ENCODE data around the gene CAMTA1.

Gene CAMTA1

GRCh38 chr1:7566417-7567375, 781.4 kb downstream of the CAMTA1 start:
- Mint-ChIP-seq H3K27ac (no peak overlapping the region), H3K4me1 (ENCODE audit: low read depth) (no peaks in the 10 kb centered on the region), H3K27me3 (no peaks in the 10 kb centered on the region), H3K9me3 (no peaks in the 10 kb centered on the region), H3K36me3 (ENCODE audit: low read depth) (no peaks in the 10 kb centered on the region), H3K4me3 (no peak overlapping the region)
- intact Hi-C loops (cut with micrococcal nuclease) = no loop called here

GRCh38 chr1:7567376-7567775, 782.1 kb downstream of the CAMTA1 start:
- H3K36me3 Mint-ChIP-seq (ENCODE audit: low read depth) = no peaks in the 10 kb centered on the region
- no peak overlapping the region for H3K27ac Mint-ChIP-seq
- no peaks in the 10 kb centered on the region for H3K9me3 Mint-ChIP-seq
- no peaks in the 10 kb centered on the region for H3K4me1 Mint-ChIP-seq (ENCODE audit: low read depth)
- intact Hi-C loops (cut with micrococcal nuclease) = no loop called here
- H3K4me3 Mint-ChIP-seq = no peak overlapping the region
- H3K27me3 Mint-ChIP-seq = no peaks in the 10 kb centered on the region

GRCh38 chr1:7568053-7568452, 782.8 kb downstream of the CAMTA1 start:
- H3K9me3 Mint-ChIP-seq = no peaks in the 10 kb centered on the region
- H3K27me3 Mint-ChIP-seq = no peaks in the 10 kb centered on the region
- no peak overlapping the region for H3K27ac Mint-ChIP-seq
- H3K4me1 Mint-ChIP-seq (ENCODE audit: low read depth) = no peaks in the 10 kb centered on the region
- intact Hi-C loops (cut with micrococcal nuclease) = no loop called here
- no peaks in the 10 kb centered on the region for H3K36me3 Mint-ChIP-seq (ENCODE audit: low read depth)
- no peak overlapping the region for H3K4me3 Mint-ChIP-seq

- Mint-ChIP-seq H3K4me3 (no peak overlapping the region), H3K36me3 (ENCODE audit: low read depth) (no peaks in the 10 kb centered on the region)
These were observed 783.8 kb downstream of the CAMTA1 start for GRCh38 chr1:7568901-7569524.

GRCh38 chr1:7570311-7570710, 785.1 kb downstream of the CAMTA1 start:
- H3K27ac Mint-ChIP-seq = no peak overlapping the region
- H3K4me3 Mint-ChIP-seq = no peak overlapping the region
- H3K36me3 Mint-ChIP-seq (ENCODE audit: low read depth) = no peaks in the 10 kb centered on the region
- no peaks in the 10 kb centered on the region for H3K27me3 Mint-ChIP-seq
- H3K4me1 Mint-ChIP-seq (ENCODE audit: low read depth) = no peaks in the 10 kb centered on the region
- no peaks in the 10 kb centered on the region for H3K9me3 Mint-ChIP-seq
- intact Hi-C loops (cut with micrococcal nuclease) = no loop called here

More at GRCh38 chr1:7568901-7569524, 783.8 kb downstream of the CAMTA1 start:
- Mint-ChIP-seq H3K27me3 (no peaks in the 10 kb centered on the region), H3K9me3 (no peaks in the 10 kb centered on the region), H3K4me1 (ENCODE audit: low read depth) (no peaks in the 10 kb centered on the region), H3K27ac (no peak overlapping the region)
- intact Hi-C loops (cut with micrococcal nuclease) = no loop called here

- Mint-ChIP-seq H3K4me1 (ENCODE audit: low read depth) (no peaks in the 10 kb centered on the region), H3K36me3 (ENCODE audit: low read depth) (no peaks in the 10 kb centered on the region), H3K27ac (no peak overlapping the region), H3K27me3 (no peaks in the 10 kb centered on the region), H3K4me3 (no peak overlapping the region), H3K9me3 (no peaks in the 10 kb centered on the region)
- intact Hi-C loops (cut with micrococcal nuclease) = no loop called here
These were observed 787.4 kb downstream of the CAMTA1 start for GRCh38 chr1:7572654-7573152.

- no peaks in the 10 kb centered on the region for H3K36me3 Mint-ChIP-seq (ENCODE audit: low read depth)
These were observed 788.2 kb downstream of the CAMTA1 start for GRCh38 chr1:7573481-7573880.

GRCh38 chr1:7574121-7575040, 789.1 kb downstream of the CAMTA1 start:
- no peaks in the 10 kb centered on the region for H3K9me3 Mint-ChIP-seq
- no peaks in the 10 kb centered on the region for H3K4me1 Mint-ChIP-seq (ENCODE audit: low read depth)
- intact Hi-C loops (cut with micrococcal nuclease) = no loop called here
- no peak overlapping the region for H3K27ac Mint-ChIP-seq
- no peaks in the 10 kb centered on the region for H3K27me3 Mint-ChIP-seq
- no peaks in the 10 kb centered on the region for H3K36me3 Mint-ChIP-seq (ENCODE audit: low read depth)
- H3K4me3 Mint-ChIP-seq = no peak overlapping the region

More at GRCh38 chr1:7573481-7573880, 788.2 kb downstream of the CAMTA1 start:
- Mint-ChIP-seq H3K27ac (no peak overlapping the region), H3K27me3 (no peaks in the 10 kb centered on the region), H3K9me3 (no peaks in the 10 kb centered on the region), H3K4me3 (no peak overlapping the region), H3K4me1 (ENCODE audit: low read depth) (no peaks in the 10 kb centered on the region)
- intact Hi-C loops (cut with micrococcal nuclease) = no loop called here

GRCh38 chr1:7575041-7575400, 789.8 kb downstream of the CAMTA1 start:
- H3K27ac Mint-ChIP-seq = no peak overlapping the region
- H3K36me3 Mint-ChIP-seq (ENCODE audit: low read depth) = no peaks in the 10 kb centered on the region
- no peak overlapping the region for H3K4me3 Mint-ChIP-seq
- H3K9me3 Mint-ChIP-seq = no peaks in the 10 kb centered on the region
- H3K27me3 Mint-ChIP-seq = no peaks in the 10 kb centered on the region
- H3K4me1 Mint-ChIP-seq (ENCODE audit: low read depth) = no peaks in the 10 kb centered on the region
- intact Hi-C loops (cut with micrococcal nuclease) = no loop called here

- Mint-ChIP-seq H3K36me3 (ENCODE audit: low read depth) (no peaks in the 10 kb centered on the region), H3K4me1 (ENCODE audit: low read depth) (no peaks in the 10 kb centered on the region), H3K27ac (no peak overlapping the region), H3K4me3 (no peak overlapping the region), H3K27me3 (no peaks in the 10 kb centered on the region), H3K9me3 (no peaks in the 10 kb centered on the region)
- intact Hi-C loops (cut with micrococcal nuclease) = no loop called here
These were observed 791.8 kb downstream of the CAMTA1 start for GRCh38 chr1:7576946-7577657.

GRCh38 chr1:7578206-7578605, 793.0 kb downstream of the CAMTA1 start:
- Mint-ChIP-seq H3K27me3 (no peaks in the 10 kb centered on the region), H3K36me3 (ENCODE audit: low read depth) (no peaks in the 10 kb centered on the region), H3K4me3 (no peak overlapping the region), H3K9me3 (no peaks in the 10 kb centered on the region), H3K4me1 (ENCODE audit: low read depth) (no peaks in the 10 kb centered on the region), H3K27ac (no peak overlapping the region)
- intact Hi-C loops (cut with micrococcal nuclease) = no loop called here

GRCh38 chr1:7579016-7579415, 793.8 kb downstream of the CAMTA1 start:
- H3K27me3 Mint-ChIP-seq = no peaks in the 10 kb centered on the region
- intact Hi-C loops (cut with micrococcal nuclease) = no loop called here
- no peak overlapping the region for H3K27ac Mint-ChIP-seq
- H3K36me3 Mint-ChIP-seq (ENCODE audit: low read depth) = no peaks in the 10 kb centered on the region
- no peaks in the 10 kb centered on the region for H3K4me1 Mint-ChIP-seq (ENCODE audit: low read depth)
- H3K4me3 Mint-ChIP-seq = no peak overlapping the region
- H3K9me3 Mint-ChIP-seq = no peaks in the 10 kb centered on the region

Data from dendritic cell treated with granulocyte-macrophage colony-stimulating factor and Interleukin-4, amounts not matched to agents 40 ng/mL and 50 ng/mL, for 4 days (primary cell).